RWPE2 (cell line): ENCODE data around the gene SLC16A14.

ENCODE experiments used
- ATAC-seq: fragments of 200-7000 bp; cut with Tn5 transposase; 3 replicates; pipeline ENCODE4 v1.9.1; 2021; ENCODE audit warnings: low read depth
- DNase-seq: peaks from one replicate; pipeline ENCODE4 v3.0.0-alpha.2; 2020; ENCODE audit warnings: low spot score
- H3K27ac ChIP-seq: fragments of 450-650 bp; 2 replicates; pipeline ENCODE4 v1.5.1; 2017; ENCODE audit warnings: mild to moderate bottlenecking; ENCODE audit not compliant: poor library complexity, severe bottlenecking
- H3K27me3 ChIP-seq: fragments of 250-450 bp; sonication (Bioruptor Pico); 2 replicates; pipeline ENCODE4 v1.5.1; 2021; ENCODE audit warnings: mild to moderate bottlenecking, moderate library complexity; ENCODE audit not compliant: insufficient read depth, poor library complexity, severe bottlenecking
- H3K36me3 ChIP-seq: fragments of 250-450 bp; sonication (Bioruptor Pico); 2 replicates; pipeline ENCODE4 v1.5.1; 2020; ENCODE audit warnings: low read depth, mild to moderate bottlenecking, moderate library complexity
- H3K4me1 ChIP-seq: fragments of 250-450 bp; sonication (Bioruptor Pico); 2 replicates; pipeline ENCODE4 v1.5.1; 2021; ENCODE audit warnings: mild to moderate bottlenecking, moderate library complexity; ENCODE audit not compliant: insufficient read depth, poor library complexity, severe bottlenecking
- H3K4me3 ChIP-seq: fragments of 250-450 bp; sonication (Bioruptor Pico); 2 replicates; pipeline ENCODE4 v1.5.1; 2021; ENCODE audit warnings: mild to moderate bottlenecking, moderate library complexity; ENCODE audit not compliant: severe bottlenecking
- H3K9me3 ChIP-seq: fragments of 250-450 bp; sonication (Bioruptor Pico); 2 replicates; pipeline ENCODE4 v1.5.1; 2021; ENCODE audit warnings: mild to moderate bottlenecking, moderate library complexity; ENCODE audit not compliant: severe bottlenecking
- TF ChIP-seq, protein P1 (sequence below): fragments of 450-650 bp; IDR thresholded peaks from one replicate; pipeline ENCODE4 v1.5.1; 2017; ENCODE audit warnings: mild to moderate bottlenecking, moderate library complexity; ENCODE audit not compliant: poor library complexity, severe bottlenecking

Gene SLC16A14

DNA sequence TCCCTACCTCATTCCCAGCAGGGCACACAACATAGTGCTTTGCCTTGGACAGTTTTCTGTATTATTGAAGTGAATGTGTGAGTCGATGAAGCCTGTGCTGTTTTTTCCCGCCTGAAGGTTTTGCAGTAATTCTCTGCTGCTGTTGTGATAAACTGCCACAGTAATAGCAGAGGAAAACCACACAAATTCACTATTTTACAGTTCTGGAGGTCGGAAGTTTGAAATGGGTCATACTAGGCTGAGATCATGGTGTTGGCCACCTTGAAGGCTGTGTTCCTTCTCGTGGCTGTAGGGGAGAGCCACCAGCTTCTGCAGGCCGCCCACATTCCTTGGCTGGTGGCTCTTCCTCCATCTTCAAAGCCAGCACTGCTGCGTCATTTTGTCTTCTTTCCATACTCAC lies 678 bp upstream of the SLC16A14 start:
- DNase-seq (no peak), ATAC-seq (no peak)
- TF ChIP-seq, protein P1, sequence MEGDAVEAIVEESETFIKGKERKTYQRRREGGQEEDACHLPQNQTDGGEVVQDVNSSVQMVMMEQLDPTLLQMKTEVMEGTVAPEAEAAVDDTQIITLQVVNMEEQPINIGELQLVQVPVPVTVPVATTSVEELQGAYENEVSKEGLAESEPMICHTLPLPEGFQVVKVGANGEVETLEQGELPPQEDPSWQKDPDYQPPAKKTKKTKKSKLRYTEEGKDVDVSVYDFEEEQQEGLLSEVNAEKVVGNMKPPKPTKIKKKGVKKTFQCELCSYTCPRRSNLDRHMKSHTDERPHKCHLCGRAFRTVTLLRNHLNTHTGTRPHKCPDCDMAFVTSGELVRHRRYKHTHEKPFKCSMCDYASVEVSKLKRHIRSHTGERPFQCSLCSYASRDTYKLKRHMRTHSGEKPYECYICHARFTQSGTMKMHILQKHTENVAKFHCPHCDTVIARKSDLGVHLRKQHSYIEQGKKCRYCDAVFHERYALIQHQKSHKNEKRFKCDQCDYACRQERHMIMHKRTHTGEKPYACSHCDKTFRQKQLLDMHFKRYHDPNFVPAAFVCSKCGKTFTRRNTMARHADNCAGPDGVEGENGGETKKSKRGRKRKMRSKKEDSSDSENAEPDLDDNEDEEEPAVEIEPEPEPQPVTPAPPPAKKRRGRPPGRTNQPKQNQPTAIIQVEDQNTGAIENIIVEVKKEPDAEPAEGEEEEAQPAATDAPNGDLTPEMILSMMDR = no peak

DNA sequence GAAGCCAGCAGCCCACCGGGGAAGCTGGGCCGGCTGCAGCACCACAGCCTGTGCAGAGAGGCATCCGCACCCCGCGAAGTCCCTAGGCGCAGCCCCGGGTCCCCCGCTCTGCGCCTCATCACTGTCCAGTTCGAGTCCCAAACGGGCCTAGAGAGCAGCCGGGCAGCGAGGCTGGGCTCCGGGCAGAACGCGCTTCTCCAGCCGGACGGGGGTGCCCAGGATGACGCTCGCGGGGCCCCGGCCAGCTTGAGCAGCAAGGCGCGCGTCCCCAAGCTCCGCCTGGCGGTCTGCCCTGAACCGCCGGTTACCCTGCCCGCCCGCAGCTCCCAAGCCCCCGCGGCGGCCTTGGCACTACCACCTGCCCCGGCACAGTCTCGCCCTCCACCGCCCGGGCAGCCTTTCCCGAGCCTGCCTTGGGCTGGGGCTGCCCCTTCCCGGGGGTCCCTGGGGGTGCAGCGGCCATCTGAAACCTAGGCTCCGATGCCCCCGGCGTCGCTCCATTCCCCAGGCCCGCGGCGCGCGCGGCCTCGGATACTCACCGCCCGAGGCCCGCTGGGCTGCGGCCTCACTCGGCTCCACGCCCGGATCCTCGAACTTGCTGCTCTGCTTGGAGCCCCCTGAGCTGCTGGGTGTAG lies 591 bp downstream of the SLC16A14 start:
- ATAC-seq = peak; percentile 67
- H3K27ac ChIP-seq = peak overlapping the region; percentile 19
- TF ChIP-seq, protein P1 = no peak
- peak overlapping the region; percentile 51 for H3K4me3 ChIP-seq
- no peaks in the 10 kb centered on the region for H3K27me3 ChIP-seq
- H3K36me3 ChIP-seq = no peaks in the 10 kb centered on the region
- H3K9me3 ChIP-seq = no peaks in the 10 kb centered on the region
- DNase-seq = peak; percentile 74
- H3K4me1 ChIP-seq = no peaks in the 10 kb centered on the region

More for the DNA sequence above, 678 bp upstream of the SLC16A14 start:
- Histone ChIP-seq H3K9me3 (no peaks in the 10 kb centered on the region), H3K36me3 (no peaks in the 10 kb centered on the region), H3K4me1 (no peaks in the 10 kb centered on the region), H3K27me3 (no peaks in the 10 kb centered on the region), H3K4me3 (no peak overlapping the region), H3K27ac (no peak overlapping the region)

DNA sequence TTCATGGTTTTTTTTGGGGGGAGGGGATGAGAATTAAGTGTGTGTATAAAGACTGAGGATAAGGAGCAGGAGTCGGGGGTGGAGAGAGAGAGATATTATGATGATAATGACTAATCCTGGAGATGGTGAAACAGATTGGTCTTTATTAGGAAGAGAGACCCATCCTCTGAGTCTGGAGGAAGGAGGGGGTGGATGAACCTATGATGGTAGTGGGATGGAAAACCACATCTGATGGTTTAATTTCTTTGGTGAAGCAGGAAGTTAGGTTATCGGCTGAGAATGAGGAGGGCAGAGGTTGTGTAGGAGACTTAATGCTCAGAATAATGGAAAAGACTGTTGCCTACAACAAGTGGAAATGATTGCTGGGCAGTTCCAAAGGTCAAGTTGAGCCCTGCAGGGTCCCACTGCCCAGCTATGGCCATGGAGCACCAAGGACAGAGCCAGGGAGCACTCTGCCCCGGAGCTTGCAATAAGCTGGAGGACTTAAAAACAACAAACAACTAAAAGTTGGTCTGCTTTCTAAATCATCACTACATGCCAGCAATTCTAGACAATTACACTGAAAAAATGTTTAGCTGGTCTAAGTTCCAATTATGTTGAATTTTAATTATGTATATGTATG lies 7.9 kb downstream of the SLC16A14 start:
- no peaks in the 10 kb centered on the region for H3K27me3 ChIP-seq
- H3K4me3 ChIP-seq = no peak overlapping the region
- H3K4me1 ChIP-seq = no peaks in the 10 kb centered on the region
- DNase-seq (no peak), ATAC-seq (no peak)
- H3K27ac ChIP-seq = no peak overlapping the region
- TF ChIP-seq, protein P1 = no peak
- H3K9me3 ChIP-seq = no peaks in the 10 kb centered on the region
- peaks cover 4% of the 10 kb centered on the region; the same call in 1 of the 2 replicates for H3K36me3 ChIP-seq

DNA sequence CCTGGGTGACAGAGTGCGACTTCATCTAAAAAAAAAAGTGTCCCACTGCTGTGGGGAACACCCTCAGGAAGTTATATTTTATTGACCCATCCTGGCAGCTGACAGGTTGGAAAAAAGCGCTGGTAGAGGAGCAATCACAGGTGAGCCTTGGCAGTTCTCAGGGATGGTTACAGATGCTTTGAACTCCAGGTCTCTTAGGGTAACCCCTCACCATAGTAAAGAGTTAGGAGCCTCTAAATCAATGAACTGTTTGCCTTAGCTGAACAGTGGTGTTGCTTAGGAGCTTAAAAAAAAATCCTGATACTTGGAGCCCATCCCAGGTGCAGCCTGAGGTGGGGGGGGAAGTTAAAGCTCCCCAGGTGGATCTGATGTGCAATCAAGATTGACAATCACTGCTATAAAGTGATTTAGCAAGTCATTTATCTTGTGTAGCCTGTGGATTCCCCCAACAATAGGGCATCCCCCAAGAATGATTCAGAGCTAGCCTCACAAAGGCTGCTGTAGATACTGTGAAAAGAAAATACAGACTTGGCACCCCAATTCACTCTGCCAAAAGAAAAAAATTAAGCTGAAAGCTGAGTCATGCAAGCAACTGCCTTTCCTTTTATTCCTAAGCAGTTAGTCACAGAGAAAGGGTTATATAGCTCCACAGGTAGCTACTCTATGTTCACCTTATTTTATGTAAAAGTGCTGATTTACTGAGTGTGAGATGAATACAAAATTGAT lies 14.8 kb downstream of the SLC16A14 start:
- TF ChIP-seq, protein P1 = no peak
- Histone ChIP-seq H3K27ac (peak overlapping the region; percentile 71), H3K9me3 (no peaks in the 10 kb centered on the region), H3K4me3 (no peak overlapping the region), H3K4me1 (peaks cover 24% of the 10 kb centered on the region), H3K27me3 (no peaks in the 10 kb centered on the region), H3K36me3 (peaks cover 8% of the 10 kb centered on the region; the same call in 1 of the 2 replicates)
- ATAC-seq = peak; percentile 94
- DNase-seq = no peak
